Bronchial epithelial cell (primary cell): ENCODE results near the gene TOMM5. TPM values are rescaled to one million over a fixed set of nuclear protein-coding genes. Genes with fewer than 3 reads are reported as not detected.

Experiments
- DNase-seq: peaks from one replicate; pipeline ENCODE4 v3.0.0-alpha.2; 2010; ENCODE audit warnings: low read depth
- FAIRE-seq: peaks from 2 replicates; lab custom pipeline; 2011; peaks lifted over from hg19 to GRCh38; lab: Jason Lieb, UNC
- H3K27me3 ChIP-seq: 2 replicates; pipeline ENCODE4 v1.5.1; 2011; ENCODE audit warnings: low read length; ENCODE audit not compliant: control insufficient read depth, insufficient read depth
- H3K36me3 ChIP-seq: 2 replicates; pipeline ENCODE4 v1.5.1; 2011; ENCODE audit warnings: low read length; ENCODE audit not compliant: control insufficient read depth, insufficient read depth
- H3K4me3 ChIP-seq: 2 replicates; pipeline ENCODE4 v1.5.1; 2011; ENCODE audit warnings: mild to moderate bottlenecking, low read depth, low read length, control low read depth
- total RNA-seq: library from RNA; depleted of rRNA; stranded (reverse); fragments of >200 nt; gene quantifications from 2 replicates; pipeline ENCODE4 v1.2.1, GENCODE V29; 2014
- TF ChIP-seq, protein P1 (sequence below): IDR thresholded peaks from 2 replicates; pipeline ENCODE4 v1.5.1; 2011; ENCODE audit warnings: mild to moderate bottlenecking, moderate library complexity, low read length, control low read depth, inconsistent platforms; ENCODE audit not compliant: insufficient read depth, severe bottlenecking

Gene TOMM5
- total RNA-seq, 1 donor from 2014 or later, result 126 TPM

DNA sequence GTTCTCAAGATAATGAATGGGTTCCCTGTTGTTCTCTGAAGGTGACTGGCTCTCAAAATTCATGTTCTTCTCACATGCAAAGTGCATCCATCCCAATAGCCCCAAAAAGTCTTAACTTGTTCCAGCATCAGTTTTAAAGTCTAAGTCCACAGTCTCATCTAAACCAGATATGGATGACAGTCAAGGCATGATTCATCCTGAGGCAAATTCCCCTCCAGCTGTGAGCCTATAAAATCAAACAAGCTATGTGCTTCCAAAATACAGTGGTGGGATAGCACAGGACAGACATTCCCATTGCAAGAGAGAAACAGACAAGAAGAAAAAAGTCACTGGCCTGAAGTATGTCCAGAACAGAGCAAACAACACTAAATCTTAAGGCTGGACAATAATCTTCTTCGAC lies 41.6 kb downstream of the TOMM5 start:
- TF ChIP-seq, protein P1, sequence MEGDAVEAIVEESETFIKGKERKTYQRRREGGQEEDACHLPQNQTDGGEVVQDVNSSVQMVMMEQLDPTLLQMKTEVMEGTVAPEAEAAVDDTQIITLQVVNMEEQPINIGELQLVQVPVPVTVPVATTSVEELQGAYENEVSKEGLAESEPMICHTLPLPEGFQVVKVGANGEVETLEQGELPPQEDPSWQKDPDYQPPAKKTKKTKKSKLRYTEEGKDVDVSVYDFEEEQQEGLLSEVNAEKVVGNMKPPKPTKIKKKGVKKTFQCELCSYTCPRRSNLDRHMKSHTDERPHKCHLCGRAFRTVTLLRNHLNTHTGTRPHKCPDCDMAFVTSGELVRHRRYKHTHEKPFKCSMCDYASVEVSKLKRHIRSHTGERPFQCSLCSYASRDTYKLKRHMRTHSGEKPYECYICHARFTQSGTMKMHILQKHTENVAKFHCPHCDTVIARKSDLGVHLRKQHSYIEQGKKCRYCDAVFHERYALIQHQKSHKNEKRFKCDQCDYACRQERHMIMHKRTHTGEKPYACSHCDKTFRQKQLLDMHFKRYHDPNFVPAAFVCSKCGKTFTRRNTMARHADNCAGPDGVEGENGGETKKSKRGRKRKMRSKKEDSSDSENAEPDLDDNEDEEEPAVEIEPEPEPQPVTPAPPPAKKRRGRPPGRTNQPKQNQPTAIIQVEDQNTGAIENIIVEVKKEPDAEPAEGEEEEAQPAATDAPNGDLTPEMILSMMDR, result no peak
- Histone ChIP-seq H3K27me3 (no peaks in the 10 kb centered on the region), H3K4me3 (no peak overlapping the region), H3K36me3 (no peaks in the 10 kb centered on the region)
- DNase-seq (no peak), FAIRE-seq (no peak)

DNA sequence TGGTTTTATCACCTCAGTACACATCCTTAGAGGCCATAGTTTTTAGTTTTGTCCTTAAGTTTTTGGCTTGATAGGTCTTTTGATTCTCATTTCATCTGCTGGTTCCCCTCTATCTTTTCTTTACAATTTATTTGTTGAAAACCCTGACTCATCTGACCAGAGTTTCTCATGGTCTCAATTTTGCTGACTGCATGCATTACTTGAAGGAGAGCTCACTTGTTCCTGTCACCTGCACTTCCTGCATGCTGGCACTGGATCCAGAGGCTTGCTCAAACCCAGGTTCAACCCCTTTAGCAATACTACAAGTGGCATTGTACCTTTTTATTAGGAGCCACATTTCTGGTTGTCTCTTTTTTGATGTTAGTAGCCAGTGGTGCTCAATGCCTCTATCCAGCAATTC lies 42.9 kb downstream of the TOMM5 start:
- TF ChIP-seq, protein P1, result no peak
- Histone ChIP-seq H3K4me3 (no peak overlapping the region), H3K36me3 (no peaks in the 10 kb centered on the region), H3K27me3 (no peaks in the 10 kb centered on the region)
- DNase-seq (peak; percentile 62), FAIRE-seq (no peak)

DNA sequence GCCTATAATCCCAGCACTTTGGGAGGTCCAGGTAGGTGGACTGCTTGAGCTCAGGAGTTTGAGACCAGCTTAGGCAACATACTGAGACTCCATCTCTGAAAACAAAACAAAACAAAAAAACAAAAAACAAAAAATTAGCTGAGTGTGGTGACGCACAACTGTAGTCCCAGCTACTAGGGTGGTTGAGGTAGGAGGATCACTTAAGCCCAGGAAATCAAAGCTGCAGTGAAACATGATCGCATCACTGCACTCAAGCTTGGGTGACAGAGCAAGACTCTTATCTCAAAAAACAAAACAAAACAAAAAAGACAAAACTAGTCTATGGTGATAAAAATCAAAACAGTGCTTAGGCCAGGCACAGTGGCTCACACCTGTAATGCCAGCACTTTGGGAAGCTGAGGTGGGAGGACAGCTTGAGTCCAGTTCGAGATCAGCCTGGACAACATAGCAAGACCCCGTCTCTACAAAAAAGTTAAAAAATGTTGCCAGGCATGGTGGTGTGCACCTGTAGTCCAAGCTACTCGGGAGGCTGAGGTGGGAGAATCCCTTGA lies 45.0 kb downstream of the TOMM5 start:
- H3K27me3 ChIP-seq, result no peaks in the 10 kb centered on the region
- TF ChIP-seq, protein P1, result no peak
- no peak for FAIRE-seq
- no peak for DNase-seq
- H3K4me3 ChIP-seq, result no peak overlapping the region
- H3K36me3 ChIP-seq, result no peaks in the 10 kb centered on the region

DNA sequence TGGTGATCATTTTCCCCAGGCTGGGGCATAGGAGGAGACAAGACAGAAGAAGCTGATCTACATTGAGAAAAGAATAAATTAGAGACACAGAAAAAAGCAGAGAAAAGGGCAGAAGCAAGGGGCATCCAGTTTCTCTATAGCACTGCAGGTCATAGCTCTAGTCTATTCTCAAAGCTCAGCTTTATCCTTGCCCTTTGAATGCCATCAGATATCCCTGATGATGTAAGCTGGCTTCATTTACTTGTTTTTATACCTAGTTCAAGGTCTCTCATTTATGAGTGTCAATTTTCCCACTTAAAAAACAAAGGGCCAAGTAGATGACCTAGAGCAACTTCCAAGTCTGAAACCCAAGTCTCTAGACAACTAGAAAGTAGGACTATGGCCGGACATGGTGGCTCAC lies 48.9 kb downstream of the TOMM5 start:
- DNase-seq (no peak), FAIRE-seq (no peak)
- no peaks in the 10 kb centered on the region for H3K27me3 ChIP-seq
- no peak overlapping the region for H3K4me3 ChIP-seq
- TF ChIP-seq, protein P1, result no peak
- H3K36me3 ChIP-seq, result no peaks in the 10 kb centered on the region

DNA sequence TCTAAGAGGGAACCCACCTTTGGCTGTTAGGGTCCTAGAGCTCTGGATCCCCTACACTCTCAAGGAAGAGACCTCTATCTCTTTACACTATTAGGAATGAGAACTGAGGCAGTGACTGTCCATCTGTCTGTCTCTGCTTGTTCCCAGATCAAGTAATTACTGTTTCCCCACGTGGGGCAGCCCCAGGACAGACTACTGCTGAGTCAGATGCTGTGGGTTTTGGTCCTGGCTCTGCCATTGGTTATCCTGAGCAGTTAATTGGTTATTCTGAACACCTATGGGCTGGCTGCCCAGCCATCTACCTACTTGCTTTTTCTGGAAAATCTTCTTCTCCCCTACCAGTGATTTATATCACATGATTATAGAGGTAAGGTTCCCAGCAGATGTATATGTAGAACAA lies 49.5 kb downstream of the TOMM5 start:
- no peak overlapping the region for H3K4me3 ChIP-seq
- DNase-seq, result peak; percentile 62
- H3K27me3 ChIP-seq, result no peaks in the 10 kb centered on the region
- TF ChIP-seq, protein P1, result no peak
- H3K36me3 ChIP-seq, result no peaks in the 10 kb centered on the region
- FAIRE-seq, result no peak

DNA sequence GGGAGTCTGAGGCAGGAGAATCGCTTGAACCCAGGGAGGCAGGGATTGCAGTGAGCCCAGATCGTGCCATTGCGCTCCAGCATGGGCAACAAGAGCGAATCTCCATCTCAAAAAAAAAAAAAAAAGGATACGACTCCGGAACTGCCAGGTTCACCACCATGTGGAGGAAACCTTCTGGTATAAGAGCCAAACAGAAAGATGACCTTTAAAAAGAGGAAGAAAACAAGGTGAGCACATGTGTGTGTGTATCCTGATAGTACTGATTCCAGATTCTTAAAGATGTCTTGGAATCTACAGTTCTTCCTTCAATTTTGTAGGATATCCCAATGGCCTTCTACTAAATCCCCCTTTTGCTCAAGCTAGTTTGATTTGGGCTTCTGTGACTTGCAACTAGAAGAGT lies 49.9 kb downstream of the TOMM5 start:
- no peaks in the 10 kb centered on the region for H3K36me3 ChIP-seq
- no peak for DNase-seq
- H3K27me3 ChIP-seq, result no peaks in the 10 kb centered on the region
- FAIRE-seq, result no peak
- H3K4me3 ChIP-seq, result no peak overlapping the region
- TF ChIP-seq, protein P1, result no peak
